HEK293 (cell line): ENCODE results near the gene FIS1.

Experiments
- KLF16 ChIP-seq: fragments of 450-650 bp; formaldehyde crosslinking; IDR thresholded peaks from 2 replicates; pipeline ENCODE4 v1.5.1; 2017; ENCODE audit warnings: missing biosample characterization, missing genetic modification characterization
- ZBTB20 ChIP-seq: fragments of 450-650 bp; formaldehyde crosslinking; IDR thresholded peaks from 2 replicates; pipeline ENCODE4 v1.5.1; 2016; ENCODE audit warnings: missing biosample characterization, missing genetic modification characterization
- ZNF112 ChIP-seq: fragments of 450-650 bp; formaldehyde crosslinking; IDR thresholded peaks from 2 replicates; pipeline ENCODE4 v1.5.0; 2017; ENCODE audit warnings: missing biosample characterization, missing genetic modification characterization
- ZNF24 ChIP-seq: fragments of 450-650 bp; formaldehyde crosslinking; IDR thresholded peaks from 2 replicates; pipeline ENCODE4 v1.5.1; 2016; ENCODE audit warnings: missing biosample characterization, missing genetic modification characterization
- ZNF350 ChIP-seq: fragments of 450-650 bp; formaldehyde crosslinking; IDR thresholded peaks from 2 replicates; pipeline ENCODE4 v1.5.0; 2017; ENCODE audit warnings: missing biosample characterization, mild to moderate bottlenecking, missing genetic modification characterization
- ZNF776 ChIP-seq: fragments of 450-650 bp; formaldehyde crosslinking; IDR thresholded peaks from 2 replicates; pipeline ENCODE4 v1.5.0; 2017; ENCODE audit warnings: missing biosample characterization, missing genetic modification characterization, borderline replicate concordance
- TF ChIP-seq, protein P1 (sequence below): fragments of 450-650 bp; formaldehyde crosslinking; IDR thresholded peaks from 2 replicates; pipeline ENCODE4 v1.5.1; 2016; ENCODE audit warnings: missing biosample characterization, missing genetic modification characterization
- TF ChIP-seq, protein P2 (sequence below): fragments of 450-650 bp; formaldehyde crosslinking; IDR thresholded peaks from 2 replicates; pipeline ENCODE4 v1.5.1; 2016; ENCODE audit warnings: missing biosample characterization, missing genetic modification characterization, borderline replicate concordance
- TF ChIP-seq, protein P3 (sequence below): fragments of 450-650 bp; formaldehyde crosslinking; IDR thresholded peaks from 2 replicates; pipeline ENCODE4 v1.5.1; 2016; ENCODE audit warnings: missing biosample characterization, missing genetic modification characterization
- TF ChIP-seq, protein P4 (sequence below): fragments of 450-650 bp; formaldehyde crosslinking; IDR thresholded peaks from 2 replicates; pipeline ENCODE4 v1.5.1; 2016; ENCODE audit warnings: missing biosample characterization, missing genetic modification characterization

DNA sequence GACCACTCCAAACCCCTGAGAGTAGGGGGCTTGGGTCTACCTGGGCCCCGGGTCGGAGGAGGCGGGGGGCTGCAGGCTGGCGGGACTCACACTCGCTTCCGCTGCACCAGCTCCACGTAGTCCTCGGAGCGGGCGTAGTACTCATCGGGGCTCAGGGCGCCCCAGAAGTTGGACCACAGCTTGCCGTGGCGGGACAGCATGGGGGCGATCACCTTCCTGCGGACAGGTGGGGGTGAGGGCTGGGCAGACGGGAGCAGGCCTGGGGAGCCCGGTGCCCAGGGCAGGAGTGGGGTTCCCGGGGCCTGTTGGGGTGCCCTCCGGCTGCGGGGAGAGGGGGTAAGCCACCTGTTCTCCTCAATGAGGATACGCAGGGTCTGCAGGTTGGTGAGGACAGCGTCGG is 33.4 kb downstream of the FIS1 start:
- TF ChIP-seq, protein P1, sequence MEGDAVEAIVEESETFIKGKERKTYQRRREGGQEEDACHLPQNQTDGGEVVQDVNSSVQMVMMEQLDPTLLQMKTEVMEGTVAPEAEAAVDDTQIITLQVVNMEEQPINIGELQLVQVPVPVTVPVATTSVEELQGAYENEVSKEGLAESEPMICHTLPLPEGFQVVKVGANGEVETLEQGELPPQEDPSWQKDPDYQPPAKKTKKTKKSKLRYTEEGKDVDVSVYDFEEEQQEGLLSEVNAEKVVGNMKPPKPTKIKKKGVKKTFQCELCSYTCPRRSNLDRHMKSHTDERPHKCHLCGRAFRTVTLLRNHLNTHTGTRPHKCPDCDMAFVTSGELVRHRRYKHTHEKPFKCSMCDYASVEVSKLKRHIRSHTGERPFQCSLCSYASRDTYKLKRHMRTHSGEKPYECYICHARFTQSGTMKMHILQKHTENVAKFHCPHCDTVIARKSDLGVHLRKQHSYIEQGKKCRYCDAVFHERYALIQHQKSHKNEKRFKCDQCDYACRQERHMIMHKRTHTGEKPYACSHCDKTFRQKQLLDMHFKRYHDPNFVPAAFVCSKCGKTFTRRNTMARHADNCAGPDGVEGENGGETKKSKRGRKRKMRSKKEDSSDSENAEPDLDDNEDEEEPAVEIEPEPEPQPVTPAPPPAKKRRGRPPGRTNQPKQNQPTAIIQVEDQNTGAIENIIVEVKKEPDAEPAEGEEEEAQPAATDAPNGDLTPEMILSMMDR, result no peak
- TF ChIP-seq ZNF776 (tag by site-specific recombination) (no peak), KLF16 (tag by site-specific recombination) (no peak), ZBTB20 (tag by site-specific recombination) (no peak), ZNF350 (tag by site-specific recombination) (no peak), ZNF112 (tag by site-specific recombination) (no peak), ZNF24 (tag by site-specific recombination) (no peak)
- TF ChIP-seq, protein P2, sequence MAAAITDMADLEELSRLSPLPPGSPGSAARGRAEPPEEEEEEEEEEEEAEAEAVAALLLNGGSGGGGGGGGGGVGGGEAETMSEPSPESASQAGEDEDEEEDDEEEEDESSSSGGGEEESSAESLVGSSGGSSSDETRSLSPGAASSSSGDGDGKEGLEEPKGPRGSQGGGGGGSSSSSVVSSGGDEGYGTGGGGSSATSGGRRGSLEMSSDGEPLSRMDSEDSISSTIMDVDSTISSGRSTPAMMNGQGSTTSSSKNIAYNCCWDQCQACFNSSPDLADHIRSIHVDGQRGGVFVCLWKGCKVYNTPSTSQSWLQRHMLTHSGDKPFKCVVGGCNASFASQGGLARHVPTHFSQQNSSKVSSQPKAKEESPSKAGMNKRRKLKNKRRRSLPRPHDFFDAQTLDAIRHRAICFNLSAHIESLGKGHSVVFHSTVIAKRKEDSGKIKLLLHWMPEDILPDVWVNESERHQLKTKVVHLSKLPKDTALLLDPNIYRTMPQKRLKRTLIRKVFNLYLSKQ, result no peak
- TF ChIP-seq, protein P3, sequence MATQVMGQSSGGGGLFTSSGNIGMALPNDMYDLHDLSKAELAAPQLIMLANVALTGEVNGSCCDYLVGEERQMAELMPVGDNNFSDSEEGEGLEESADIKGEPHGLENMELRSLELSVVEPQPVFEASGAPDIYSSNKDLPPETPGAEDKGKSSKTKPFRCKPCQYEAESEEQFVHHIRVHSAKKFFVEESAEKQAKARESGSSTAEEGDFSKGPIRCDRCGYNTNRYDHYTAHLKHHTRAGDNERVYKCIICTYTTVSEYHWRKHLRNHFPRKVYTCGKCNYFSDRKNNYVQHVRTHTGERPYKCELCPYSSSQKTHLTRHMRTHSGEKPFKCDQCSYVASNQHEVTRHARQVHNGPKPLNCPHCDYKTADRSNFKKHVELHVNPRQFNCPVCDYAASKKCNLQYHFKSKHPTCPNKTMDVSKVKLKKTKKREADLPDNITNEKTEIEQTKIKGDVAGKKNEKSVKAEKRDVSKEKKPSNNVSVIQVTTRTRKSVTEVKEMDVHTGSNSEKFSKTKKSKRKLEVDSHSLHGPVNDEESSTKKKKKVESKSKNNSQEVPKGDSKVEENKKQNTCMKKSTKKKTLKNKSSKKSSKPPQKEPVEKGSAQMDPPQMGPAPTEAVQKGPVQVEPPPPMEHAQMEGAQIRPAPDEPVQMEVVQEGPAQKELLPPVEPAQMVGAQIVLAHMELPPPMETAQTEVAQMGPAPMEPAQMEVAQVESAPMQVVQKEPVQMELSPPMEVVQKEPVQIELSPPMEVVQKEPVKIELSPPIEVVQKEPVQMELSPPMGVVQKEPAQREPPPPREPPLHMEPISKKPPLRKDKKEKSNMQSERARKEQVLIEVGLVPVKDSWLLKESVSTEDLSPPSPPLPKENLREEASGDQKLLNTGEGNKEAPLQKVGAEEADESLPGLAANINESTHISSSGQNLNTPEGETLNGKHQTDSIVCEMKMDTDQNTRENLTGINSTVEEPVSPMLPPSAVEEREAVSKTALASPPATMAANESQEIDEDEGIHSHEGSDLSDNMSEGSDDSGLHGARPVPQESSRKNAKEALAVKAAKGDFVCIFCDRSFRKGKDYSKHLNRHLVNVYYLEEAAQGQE, result no peak
- TF ChIP-seq, protein P4, sequence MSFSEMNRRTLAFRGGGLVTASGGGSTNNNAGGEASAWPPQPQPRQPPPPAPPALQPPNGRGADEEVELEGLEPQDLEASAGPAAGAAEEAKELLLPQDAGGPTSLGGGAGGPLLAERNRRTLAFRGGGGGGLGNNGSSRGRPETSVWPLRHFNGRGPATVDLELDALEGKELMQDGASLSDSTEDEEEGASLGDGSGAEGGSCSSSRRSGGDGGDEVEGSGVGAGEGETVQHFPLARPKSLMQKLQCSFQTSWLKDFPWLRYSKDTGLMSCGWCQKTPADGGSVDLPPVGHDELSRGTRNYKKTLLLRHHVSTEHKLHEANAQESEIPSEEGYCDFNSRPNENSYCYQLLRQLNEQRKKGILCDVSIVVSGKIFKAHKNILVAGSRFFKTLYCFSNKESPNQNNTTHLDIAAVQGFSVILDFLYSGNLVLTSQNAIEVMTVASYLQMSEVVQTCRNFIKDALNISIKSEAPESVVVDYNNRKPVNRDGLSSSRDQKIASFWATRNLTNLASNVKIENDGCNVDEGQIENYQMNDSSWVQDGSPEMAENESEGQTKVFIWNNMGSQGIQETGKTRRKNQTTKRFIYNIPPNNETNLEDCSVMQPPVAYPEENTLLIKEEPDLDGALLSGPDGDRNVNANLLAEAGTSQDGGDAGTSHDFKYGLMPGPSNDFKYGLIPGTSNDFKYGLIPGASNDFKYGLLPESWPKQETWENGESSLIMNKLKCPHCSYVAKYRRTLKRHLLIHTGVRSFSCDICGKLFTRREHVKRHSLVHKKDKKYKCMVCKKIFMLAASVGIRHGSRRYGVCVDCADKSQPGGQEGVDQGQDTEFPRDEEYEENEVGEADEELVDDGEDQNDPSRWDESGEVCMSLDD, result no peak
